Body of pancreas (tissue), 4 donors: ENCODE results near the gene MBD3L3. TPM values are rescaled to one million over a fixed set of nuclear protein-coding genes. Genes with fewer than 3 reads are reported as not detected.
"Not testable (repeated sequence)": the region's sequence is repeated elsewhere in the genome, so short reads cannot be mapped to it uniquely, and the experiment has no call there.

Source experiments
- ATAC-seq: fragments of 150-250 bp; one replicate; pipeline ENCODE4 v1.9.1; 2016
- DNase-seq, 4 donors: peaks; one replicate each; pipeline ENCODE4 v3.0.0-alpha.2; 2019
- H3K27ac ChIP-seq, 4 donors: fragments of 200-600 bp; sonication (generic); 1 replicate in 3 of 4; 2 replicates in 1 of 4; pipeline versions ENCODE4 v1.5.1 to v1.6.1; 2016 to 2019; ENCODE audit warnings: mild to moderate bottlenecking in 1 of 4, mixed read lengths in 1 of 4, moderate library complexity in 1 of 4
- H3K27me3 ChIP-seq, 2 donors: fragments of 200-600 bp; sonication (generic); one replicate each; pipeline ENCODE4 v1.6.0; 2016; ENCODE audit warnings: mild to moderate bottlenecking in 1 of 2
- H3K36me3 ChIP-seq, 2 donors: fragments of 200-600 bp; sonication (generic); replicated peaks in 1 of 2; 2 replicates each; pipeline ENCODE4 v1.5.1; 2016; ENCODE audit warnings: low read depth in 2 of 2; ENCODE audit not compliant: insufficient read depth in 1 of 2
- H3K4me1 ChIP-seq: fragments of 200-600 bp; sonication (generic); one replicate; pipeline ENCODE4 v1.6.0; 2016
- H3K4me3 ChIP-seq, 2 donors: fragments of 200-600 bp; sonication (generic); 1 replicate in 1 of 2; 2 replicates in 1 of 2; pipeline ENCODE4 v1.5.1; 2016 to 2019
- H3K9me3 ChIP-seq, 3 donors: fragments of 200-600 bp; sonication (generic); 1 replicate in 2 of 3; 2 replicates in 1 of 3; pipeline ENCODE4 v1.5.1; 2016
- CTCF ChIP-seq, 7 experiments: fragments of 450-650 bp in 4 of 7; fragments of 200-600 bp in 3 of 7; sonication (generic) in 3 of 7; IDR thresholded peaks; one replicate each; pipeline ENCODE4 v1.5.1; 2016 to 2019; ENCODE audit warnings: antibody characterized with exemption in 7 of 7
- POLR2A ChIP-seq, 3 donors: fragments of 450-650 bp; IDR thresholded peaks; one replicate each; pipeline ENCODE4 v1.6.1; 2016; ENCODE audit warnings: antibody characterized with exemption in 3 of 3, mild to moderate bottlenecking in 2 of 3
- WGBS, 2 donors: methylation state at CpG; one replicate each; pipeline ENCODE4 v1.1.5; 2017; 5-methylcytosine and 5-hydroxymethylcytosine counted together
- intact Hi-C: fragments of 100-400 bp; cut with DNase I; formaldehyde crosslinking; loops from one replicate; pipeline ENCODE4 v1.15.1; 2023
- total RNA-seq, 2 donors: library from RNA; depleted of rRNA; stranded (reverse); fragments of >200 nt; gene quantifications; one replicate each; pipeline ENCODE4 v1.1.0, GENCODE V29; 2016

Gene MBD3L3
- not detected for total RNA-seq

- ATAC-seq, H3K9me3 ChIP-seq, H3K36me3 ChIP-seq, H3K27me3 ChIP-seq, intact Hi-C loops, H3K27ac ChIP-seq, H3K4me3 ChIP-seq, DNase-seq, H3K4me1 ChIP-seq: not testable (repeated sequence)
- no CpG with 5 or more reads among the region's 8 CpGs for WGBS, 2 donors
Observed at GRCh38 chr19:7058576-7058975, at the start of gene MBD3L3. MBD3L3 (minus strand) TSS chr19:7058676; CDS start chr19:7058605, 71 bp downstream.

GRCh38 chr19:7106711-7107657, 48.5 kb upstream of the MBD3L3 start:
- DNase-seq (no peak), ATAC-seq (no peak)
- Histone ChIP-seq H3K4me1 (peaks cover 12% of the 10 kb centered on the region), H3K4me3 (no peak overlapping the region), H3K27me3 (no peaks in the 10 kb centered on the region), H3K36me3 (no peaks in the 10 kb centered on the region), H3K9me3 (no peaks in the 10 kb centered on the region), H3K27ac (no peak overlapping the region)
- TF ChIP-seq POLR2A (IDR thresholded peaks at IDR 0.05) (no peak), CTCF (IDR thresholded peaks at IDR 0.05) (no peak)
- WGBS, 2 donors, result 76% methylated on average over 10 of the region's 10 CpGs
- intact Hi-C loops, result loop anchor here (5.0 to 10.0 kb wide), 2 partner anchors 240 to 688 kb away; partner anchors contain the start of gene ARHGEF18

- intact Hi-C loops, result loop anchor here (5.0 to 10.0 kb wide), 2 partner anchors 242 to 690 kb away; partner anchors contain the start of gene ARHGEF18
- H3K27me3 ChIP-seq, result no peaks in the 10 kb centered on the region
- H3K4me1 ChIP-seq, result peaks cover 18% of the 10 kb centered on the region
- H3K27ac ChIP-seq, result no peak overlapping the region
- DNase-seq (peak in 1 of 4 donors; percentile 64), ATAC-seq (no peak)
- TF ChIP-seq POLR2A (IDR thresholded peaks at IDR 0.05) (no peak), CTCF (IDR thresholded peaks at IDR 0.05) (no peak)
- no peak overlapping the region for H3K4me3 ChIP-seq
- no peaks in the 10 kb centered on the region for H3K9me3 ChIP-seq
- H3K36me3 ChIP-seq, result no peaks in the 10 kb centered on the region
Observed at GRCh38 chr19:7104747-7105447, 46.4 kb upstream of the MBD3L3 start.

- no peaks in the 10 kb centered on the region for H3K27me3 ChIP-seq
- H3K36me3 ChIP-seq, result no peaks in the 10 kb centered on the region
- no peak overlapping the region for H3K4me3 ChIP-seq
- H3K27ac ChIP-seq, result no peak overlapping the region
- ATAC-seq (no peak), DNase-seq (no peak)
- peaks cover 19% of the 10 kb centered on the region for H3K4me1 ChIP-seq
- intact Hi-C loops, result loop anchor here (10.0 kb wide), 1 partner anchor 693 kb away; no protein-coding TSS in a partner anchor
- TF ChIP-seq POLR2A (IDR thresholded peaks at IDR 0.05) (no peak), CTCF (IDR thresholded peaks at IDR 0.05) (no peak)
- WGBS, 2 donors, result 23 to 27% methylated on average over 17 to 19 of the region's 19 CpGs
- H3K9me3 ChIP-seq, result no peaks in the 10 kb centered on the region
Observed at GRCh38 chr19:7101498-7102253, 43.2 kb upstream of the MBD3L3 start.

GRCh38 chr19:7099597-7099921, 41.1 kb upstream of the MBD3L3 start:
- intact Hi-C loops, result no loop called here
- no peak for DNase-seq
- Histone ChIP-seq H3K36me3 (no peaks in the 10 kb centered on the region), H3K9me3 (peaks cover 0 to 5% (median 0%) of the 10 kb centered on the region in 3 donors), H3K27ac (peak overlapping the region in 3 of 4 donors; percentile 92 to 95 (median 92)), H3K27me3 (no peaks in the 10 kb centered on the region), H3K4me3 (peak overlapping the region; percentile 9 to 19), H3K4me1 (peaks cover 19% of the 10 kb centered on the region)
- ATAC-seq, result no peak
- no peak for TF ChIP-seq CTCF (IDR thresholded peaks at IDR 0.05)
- no peak for TF ChIP-seq POLR2A (IDR thresholded peaks at IDR 0.05)
- WGBS, 2 donors, result 6 to 9% methylated on average over 9 of the region's 9 CpGs
